OCI-LY3 (cell line): ENCODE measurements around the gene TMEM87A.

Experiments used
- H2AFZ ChIP-seq: fragments of 200-600, 300-600 bp; shearing (Covaris generic); 2 replicates; pipeline ENCODE4 v1.6.0; 2014; ENCODE audit warnings: antibody characterized with exemption, low read depth, low read length
- H3K27ac ChIP-seq: fragments of 200-600, 300-600 bp; sonication (generic); 2 replicates; pipeline ENCODE4 v1.5.1; 2014; ENCODE audit warnings: mild to moderate bottlenecking, low read length, moderate library complexity, mixed read lengths
- H3K27me3 ChIP-seq: fragments of 200-600, 300-600 bp; sonication (generic); 2 replicates; pipeline ENCODE4 v1.6.1; 2014; ENCODE audit warnings: low read depth, low read length, mixed read lengths
- H3K36me3 ChIP-seq: fragments of 200-600, 300-600 bp; sonication (generic); replicated peaks from 2 replicates; pipeline ENCODE3; 2014; ENCODE audit warnings: low read depth, low read length, mixed read lengths
- H3K4me1 ChIP-seq: fragments of 300-600, 200-600 bp; sonication (generic); 2 replicates; pipeline ENCODE4 v1.6.1; 2014; ENCODE audit warnings: low read length, mixed read lengths
- H3K4me2 ChIP-seq: fragments of 200-600, 300-600 bp; sonication (generic); 2 replicates; pipeline ENCODE4 v1.6.1; 2014; ENCODE audit warnings: low read length, mixed read lengths
- H3K4me3 ChIP-seq: fragments of 300-600, 200-600 bp; sonication (generic); 2 replicates; pipeline ENCODE4 v1.5.1; 2014; ENCODE audit warnings: antibody characterized with exemption, mild to moderate bottlenecking, low read length, moderate library complexity
- H3K79me2 ChIP-seq: fragments of 300-600, 200-600 bp; shearing (Covaris generic); 2 replicates; pipeline ENCODE4 v1.6.1; 2014; ENCODE audit warnings: mild to moderate bottlenecking, low read length, mixed read lengths
- H3K9ac ChIP-seq: fragments of 300-600, 200-600 bp; shearing (Covaris generic); 2 replicates; pipeline ENCODE4 v1.6.0; 2014; ENCODE audit warnings: mild to moderate bottlenecking, low read length, moderate library complexity
- H3K9me3 ChIP-seq: fragments of 200-600, 300-600 bp; shearing (Covaris generic); 2 replicates; pipeline ENCODE4 v1.6.1; 2014; ENCODE audit warnings: low read length, mixed read lengths; ENCODE audit not compliant: insufficient read depth
- H4K20me1 ChIP-seq: fragments of 200-600, 300-600 bp; sonication (generic); 2 replicates; pipeline ENCODE4 v1.6.1; 2016; ENCODE audit warnings: low read length, mixed read lengths; ENCODE audit not compliant: insufficient read depth
- EZH2phosphoT487 ChIP-seq: fragments of 200-600 bp; shearing (Covaris generic); IDR thresholded peaks from 2 replicates; pipeline ENCODE4 v1.6.1; 2018; ENCODE audit warnings: antibody characterized with exemption, mixed run types, low read depth
- TF ChIP-seq, protein P1 (sequence below): fragments of 200-600, 300-600 bp; sonication (generic); IDR thresholded peaks from 2 replicates; pipeline ENCODE4 v1.5.1; 2014; ENCODE audit warnings: antibody characterized with exemption, low read length, low read depth

Gene TMEM87A

DNA sequence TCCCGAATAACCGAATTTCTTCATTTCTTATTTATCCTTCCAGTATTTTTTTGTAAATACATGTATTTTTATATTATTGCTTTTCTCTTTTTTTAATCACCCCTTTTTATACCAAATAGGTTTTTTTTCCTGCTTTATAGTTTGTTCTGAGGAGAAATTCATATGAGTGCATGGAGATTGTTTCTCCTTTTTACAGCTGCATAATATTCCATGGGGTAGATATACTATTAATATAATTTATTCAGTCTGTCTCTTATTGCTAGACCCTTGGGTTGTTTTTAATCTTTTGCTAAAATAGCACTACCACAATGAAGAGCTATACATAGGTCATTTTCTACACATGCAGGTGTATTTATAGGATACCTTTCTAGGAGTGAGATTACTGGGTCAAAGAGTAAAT is 3.5 kb upstream of the TMEM87A start:
- H3K4me1 ChIP-seq: peaks cover 17% of the 10 kb centered on the region
- no peaks in the 10 kb centered on the region for H3K9me3 ChIP-seq
- no peaks in the 10 kb centered on the region for H3K27me3 ChIP-seq
- peaks cover 22% of the 10 kb centered on the region for H3K36me3 ChIP-seq
- TF ChIP-seq EZH2phosphoT487: no peak
- TF ChIP-seq, protein P1, sequence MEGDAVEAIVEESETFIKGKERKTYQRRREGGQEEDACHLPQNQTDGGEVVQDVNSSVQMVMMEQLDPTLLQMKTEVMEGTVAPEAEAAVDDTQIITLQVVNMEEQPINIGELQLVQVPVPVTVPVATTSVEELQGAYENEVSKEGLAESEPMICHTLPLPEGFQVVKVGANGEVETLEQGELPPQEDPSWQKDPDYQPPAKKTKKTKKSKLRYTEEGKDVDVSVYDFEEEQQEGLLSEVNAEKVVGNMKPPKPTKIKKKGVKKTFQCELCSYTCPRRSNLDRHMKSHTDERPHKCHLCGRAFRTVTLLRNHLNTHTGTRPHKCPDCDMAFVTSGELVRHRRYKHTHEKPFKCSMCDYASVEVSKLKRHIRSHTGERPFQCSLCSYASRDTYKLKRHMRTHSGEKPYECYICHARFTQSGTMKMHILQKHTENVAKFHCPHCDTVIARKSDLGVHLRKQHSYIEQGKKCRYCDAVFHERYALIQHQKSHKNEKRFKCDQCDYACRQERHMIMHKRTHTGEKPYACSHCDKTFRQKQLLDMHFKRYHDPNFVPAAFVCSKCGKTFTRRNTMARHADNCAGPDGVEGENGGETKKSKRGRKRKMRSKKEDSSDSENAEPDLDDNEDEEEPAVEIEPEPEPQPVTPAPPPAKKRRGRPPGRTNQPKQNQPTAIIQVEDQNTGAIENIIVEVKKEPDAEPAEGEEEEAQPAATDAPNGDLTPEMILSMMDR: no peak
- H3K27ac ChIP-seq: no peak overlapping the region
- no peak overlapping the region for H3K4me3 ChIP-seq
- H3K79me2 ChIP-seq: peaks cover 36% of the 10 kb centered on the region
- H3K4me2 ChIP-seq: no peak overlapping the region
- no peak overlapping the region for H2AFZ ChIP-seq
- H4K20me1 ChIP-seq: no peaks in the 10 kb centered on the region
- no peak overlapping the region for H3K9ac ChIP-seq

DNA sequence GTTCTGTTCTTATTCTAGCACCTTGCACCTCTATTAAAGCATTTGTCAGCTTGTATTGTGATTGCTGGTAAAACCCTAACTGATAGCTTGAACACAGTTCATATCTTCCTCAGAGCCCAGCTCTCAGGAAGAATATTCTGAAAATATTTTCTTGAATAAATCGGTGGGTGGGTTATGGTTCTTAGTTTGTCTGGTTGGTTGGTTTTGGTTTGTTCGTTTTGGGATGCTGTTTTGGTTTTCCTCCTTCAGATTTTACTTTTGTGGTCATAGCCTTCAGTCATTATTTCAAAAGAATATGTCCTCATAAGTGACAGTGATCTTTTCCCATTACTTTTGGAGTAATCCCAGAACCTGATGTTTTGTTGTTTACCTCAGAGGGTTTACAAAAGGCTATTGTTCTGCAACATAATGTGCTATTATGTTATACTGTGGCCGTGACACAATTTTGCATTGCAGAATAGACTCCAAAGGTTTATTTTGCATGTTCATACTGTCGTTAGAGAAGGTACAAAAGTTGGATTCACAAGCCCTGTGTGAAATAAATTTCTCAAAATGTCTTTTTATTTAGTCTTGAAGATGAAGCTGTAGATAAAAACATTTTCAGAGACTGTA is 2.7 kb upstream of the TMEM87A start:
- peaks cover 19% of the 10 kb centered on the region for H3K36me3 ChIP-seq
- peak overlapping the region; percentile 93 for H3K9ac ChIP-seq
- no peak overlapping the region for H2AFZ ChIP-seq
- H3K79me2 ChIP-seq: peaks cover 45% of the 10 kb centered on the region
- TF ChIP-seq, protein P1: no peak
- no peak for TF ChIP-seq EZH2phosphoT487
- H3K27me3 ChIP-seq: no peaks in the 10 kb centered on the region
- H4K20me1 ChIP-seq: no peaks in the 10 kb centered on the region; the same call in 1 of the 2 replicates
- peak overlapping the region; percentile 90 for H3K4me3 ChIP-seq
- H3K4me2 ChIP-seq: peak overlapping the region; percentile 81
- H3K27ac ChIP-seq: peak overlapping the region; percentile 90
- H3K4me1 ChIP-seq: peaks cover 23% of the 10 kb centered on the region
- H3K9me3 ChIP-seq: no peaks in the 10 kb centered on the region

DNA sequence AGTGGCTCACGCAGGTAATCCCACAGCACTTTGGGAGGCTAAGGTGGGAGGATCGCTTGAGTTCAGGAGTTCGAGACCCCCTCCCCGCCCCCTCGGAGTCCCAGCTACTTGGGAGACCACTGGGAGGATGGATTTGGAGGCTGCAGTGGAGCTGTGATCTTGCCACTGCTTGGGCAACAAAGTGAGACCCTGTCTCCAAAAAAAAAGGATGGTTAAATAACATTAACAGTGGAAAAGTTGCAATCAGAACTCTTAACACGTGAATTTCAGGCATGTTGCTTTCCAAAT is 1.4 kb upstream of the TMEM87A start:
- H3K27ac ChIP-seq: peak overlapping the region; percentile 90
- no peaks in the 10 kb centered on the region for H3K9me3 ChIP-seq
- no peaks in the 10 kb centered on the region for H3K27me3 ChIP-seq
- H3K79me2 ChIP-seq: peaks cover 57% of the 10 kb centered on the region
- peak overlapping the region; percentile 93 for H3K9ac ChIP-seq
- peaks cover 24% of the 10 kb centered on the region for H3K4me1 ChIP-seq
- no peak for TF ChIP-seq EZH2phosphoT487
- TF ChIP-seq, protein P1: no peak
- peak overlapping the region; percentile 81 for H3K4me2 ChIP-seq
- peaks cover 14% of the 10 kb centered on the region for H3K36me3 ChIP-seq
- no peaks in the 10 kb centered on the region; the same call in 1 of the 2 replicates for H4K20me1 ChIP-seq
- H3K4me3 ChIP-seq: peak overlapping the region; percentile 90
- H2AFZ ChIP-seq: peak overlapping the region; percentile 80

DNA sequence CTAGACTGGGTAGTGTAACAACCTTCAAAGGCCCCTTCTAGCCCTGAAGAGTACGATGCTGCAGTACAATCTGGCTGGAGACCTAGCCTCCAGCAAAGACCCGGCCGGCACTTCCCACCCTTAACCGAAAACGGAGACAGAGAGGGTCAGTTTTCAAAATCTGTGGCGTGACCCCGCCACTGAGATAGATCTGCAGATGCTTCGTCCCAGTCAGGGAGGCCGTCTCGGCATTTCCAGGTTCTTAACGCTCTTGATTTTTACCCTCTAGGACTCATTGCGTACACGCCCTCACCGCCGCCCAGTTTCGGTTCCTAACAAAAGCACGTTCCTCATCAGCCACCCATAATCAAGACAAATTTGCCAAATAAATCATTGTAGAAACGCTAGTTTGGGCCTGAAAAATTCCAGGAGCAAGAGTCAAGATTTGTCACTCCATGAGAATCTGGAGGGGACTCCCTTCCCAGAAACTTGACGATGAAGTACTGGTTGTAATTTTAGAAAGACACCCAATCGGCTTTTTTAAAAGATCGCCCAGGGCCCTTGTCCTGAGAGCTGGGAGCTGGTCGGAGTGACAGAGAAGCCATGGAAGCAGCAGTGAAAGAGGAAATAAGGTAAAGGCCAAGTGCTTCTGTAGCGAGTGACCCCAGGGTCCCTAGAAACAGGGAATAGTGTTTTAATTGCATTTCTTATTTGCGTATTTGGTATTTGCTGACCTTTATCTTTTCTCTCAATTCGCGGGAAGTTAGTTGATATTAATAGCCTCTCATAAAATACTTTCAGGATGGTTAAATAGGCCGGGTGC is 868 bp upstream of the TMEM87A start:
- H3K4me1 ChIP-seq: peaks cover 24% of the 10 kb centered on the region
- no peaks in the 10 kb centered on the region; the same call in 1 of the 2 replicates for H4K20me1 ChIP-seq
- H3K36me3 ChIP-seq: peaks cover 10% of the 10 kb centered on the region
- no peaks in the 10 kb centered on the region for H3K27me3 ChIP-seq
- peak overlapping the region; percentile 80 for H2AFZ ChIP-seq
- H3K4me2 ChIP-seq: peak overlapping the region; percentile 81
- peak overlapping the region; percentile 90 for H3K4me3 ChIP-seq
- no peaks in the 10 kb centered on the region for H3K9me3 ChIP-seq
- peak overlapping the region; percentile 90 for H3K27ac ChIP-seq
- no peak for TF ChIP-seq EZH2phosphoT487
- TF ChIP-seq, protein P1: no peak
- H3K9ac ChIP-seq: peak overlapping the region; percentile 93
- peaks cover 61% of the 10 kb centered on the region for H3K79me2 ChIP-seq
